Peyer's patch (tissue), 4 donors: ENCODE data around the gene PAH.

Experiments used
- POLR2A ChIP-seq, 2 donors: fragments of 450-650 bp; IDR thresholded peaks; one replicate each; pipeline ENCODE4 v1.5.1; 2017; ENCODE audit warnings: antibody characterized with exemption in 2 of 2, mild to moderate bottlenecking in 2 of 2, moderate library complexity in 2 of 2
- TF ChIP-seq, protein P1 (sequence below), 6 experiments: fragments of 450-650 bp in 4 of 6; fragments of 200-600 bp in 2 of 6; sonication (generic) in 1 of 6; IDR thresholded peaks; one replicate each; pipeline ENCODE4 v1.5.1; 2017 to 2019; ENCODE audit warnings: antibody characterized with exemption in 6 of 6, mild to moderate bottlenecking in 3 of 6, moderate library complexity in 1 of 6

DNA sequence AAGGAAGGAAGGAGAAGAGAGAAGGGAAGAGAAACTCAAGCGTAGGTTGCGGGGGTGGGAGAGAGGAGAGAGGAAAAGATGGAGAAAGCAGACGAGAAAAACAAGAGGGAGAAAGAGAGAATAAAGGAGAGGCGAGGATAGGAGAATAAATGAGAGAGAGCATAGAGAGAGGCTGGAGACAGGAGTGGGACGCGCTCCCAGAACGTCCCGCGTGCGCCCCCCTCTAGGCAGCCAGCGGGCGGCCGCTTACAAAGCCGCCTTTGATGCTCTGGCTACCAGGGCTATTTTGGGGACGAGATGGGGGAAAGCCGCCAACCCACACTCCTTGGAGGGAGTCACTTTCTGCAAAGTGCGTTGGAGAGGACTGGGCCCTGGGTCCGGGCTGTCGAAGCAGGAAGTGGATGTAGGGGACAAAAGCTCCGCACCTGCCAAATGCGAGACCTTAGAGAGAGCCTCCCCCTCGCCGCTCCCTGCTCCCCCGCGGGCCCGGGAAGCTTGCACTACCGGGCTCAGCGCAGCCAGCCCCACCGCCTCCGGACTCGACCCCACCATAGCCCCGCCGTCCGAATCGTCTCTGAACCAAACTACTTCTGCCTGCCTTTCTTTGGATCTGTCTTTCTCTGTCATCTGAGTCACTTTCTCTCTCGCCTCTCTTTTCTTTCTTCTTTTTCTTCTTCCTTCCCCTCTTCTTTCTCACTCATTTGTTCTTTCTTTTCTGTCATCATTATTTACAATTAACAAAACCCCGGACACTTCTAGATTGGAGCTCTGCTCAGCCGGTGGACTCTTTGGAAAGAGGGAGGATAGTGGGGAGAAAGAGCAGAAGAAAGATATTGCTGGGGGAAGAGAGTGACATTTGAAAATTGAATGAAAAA, 48.5 kb upstream of the PAH start:
- TF ChIP-seq, protein P1, sequence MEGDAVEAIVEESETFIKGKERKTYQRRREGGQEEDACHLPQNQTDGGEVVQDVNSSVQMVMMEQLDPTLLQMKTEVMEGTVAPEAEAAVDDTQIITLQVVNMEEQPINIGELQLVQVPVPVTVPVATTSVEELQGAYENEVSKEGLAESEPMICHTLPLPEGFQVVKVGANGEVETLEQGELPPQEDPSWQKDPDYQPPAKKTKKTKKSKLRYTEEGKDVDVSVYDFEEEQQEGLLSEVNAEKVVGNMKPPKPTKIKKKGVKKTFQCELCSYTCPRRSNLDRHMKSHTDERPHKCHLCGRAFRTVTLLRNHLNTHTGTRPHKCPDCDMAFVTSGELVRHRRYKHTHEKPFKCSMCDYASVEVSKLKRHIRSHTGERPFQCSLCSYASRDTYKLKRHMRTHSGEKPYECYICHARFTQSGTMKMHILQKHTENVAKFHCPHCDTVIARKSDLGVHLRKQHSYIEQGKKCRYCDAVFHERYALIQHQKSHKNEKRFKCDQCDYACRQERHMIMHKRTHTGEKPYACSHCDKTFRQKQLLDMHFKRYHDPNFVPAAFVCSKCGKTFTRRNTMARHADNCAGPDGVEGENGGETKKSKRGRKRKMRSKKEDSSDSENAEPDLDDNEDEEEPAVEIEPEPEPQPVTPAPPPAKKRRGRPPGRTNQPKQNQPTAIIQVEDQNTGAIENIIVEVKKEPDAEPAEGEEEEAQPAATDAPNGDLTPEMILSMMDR (IDR thresholded peaks at IDR 0.05) = no peak
- no peak for TF ChIP-seq POLR2A (IDR thresholded peaks at IDR 0.05)
